Activated CD4-positive, alpha-beta memory T cell treated with anti-CD3 and anti-CD28 coated beads for 36 hours (primary cell): ENCODE results near the gene ACAP3. TPM values are rescaled to one million over a fixed set of nuclear protein-coding genes. Genes with fewer than 3 reads are reported as not detected.
A peak's percentile ranks its signal among the peaks of the same experiment; 100 is the strongest.
"Not testable (repeated sequence)": the region's sequence is repeated elsewhere in the genome, so short reads cannot be mapped to it uniquely, and the experiment has no call there.

ENCODE experiments used
- CTCF ChIA-PET: fragments of 350-600 bp; sonication (Branson Sonifier 250); formaldehyde crosslinking; loops from one replicate; lab custom pipeline; 2021; ENCODE audit warnings: antibody characterized with exemption, inconsistent platforms; lab: Charles Lee
- POLR2A ChIA-PET: fragments of 350-600 bp; sonication (Branson Sonifier 250); formaldehyde crosslinking; loops from one replicate; lab custom pipeline; 2021; ENCODE audit warnings: antibody characterized with exemption; lab: Charles Lee
- DNase-seq: peaks from one replicate; pipeline ENCODE4 v3.0.0-alpha.2; 2020
- H3K27ac Mint-ChIP-seq: one replicate; pipeline ENCODE4 v1.8.0; 2021; ENCODE audit warnings: mixed read lengths
- H3K27me3 Mint-ChIP-seq: one replicate; pipeline ENCODE4 v1.8.0; 2021; ENCODE audit warnings: mixed read lengths
- H3K36me3 Mint-ChIP-seq: one replicate; pipeline ENCODE4 v1.8.0; 2021; ENCODE audit warnings: mixed read lengths
- H3K4me1 Mint-ChIP-seq: one replicate; pipeline ENCODE4 v1.8.0; 2021; ENCODE audit warnings: low read depth, mixed read lengths
- H3K4me3 Mint-ChIP-seq: one replicate; pipeline ENCODE4 v1.8.0; 2021; ENCODE audit warnings: mild to moderate bottlenecking, mixed read lengths
- H3K9me3 Mint-ChIP-seq: one replicate; pipeline ENCODE4 v1.8.0; 2021; ENCODE audit warnings: mixed read lengths
- intact Hi-C: fragments of 100-400 bp; cut with micrococcal nuclease; formaldehyde crosslinking; loops from one replicate; pipeline ENCODE4 v1.15.1; 2023
- total RNA-seq, 2 experiments: library from RNA; stranded (reverse); gene quantifications; one replicate each; pipeline ENCODE4 v1.2.3, GENCODE V29; 2021

ACAP3 gene
- total RNA-seq, 2 experiments from 2014 or later: 31.8 to 32.0 TPM

- H3K36me3 Mint-ChIP-seq: peaks cover 39% of the 10 kb centered on the region
Observed at GRCh38 chr1:1259119-1259488, 48.6 kb downstream of the ACAP3 start.

GRCh38 chr1:1256956-1257871 is 50.5 kb downstream of the ACAP3 start:
- Mint-ChIP-seq H3K4me3 (no peak overlapping the region), H3K27me3 (no peaks in the 10 kb centered on the region), H3K36me3 (peaks cover 30% of the 10 kb centered on the region), H3K4me1 (peaks cover 8% of the 10 kb centered on the region), H3K9me3 (no peaks in the 10 kb centered on the region), H3K27ac (no peak overlapping the region)
- DNase-seq: no peak
- ChIA-PET POLR2A (no interaction called here), CTCF (interaction anchor here (0.9 kb wide), 1 partner anchor 134 kb away, joined by 3 read pairs; no protein-coding TSS in a partner anchor)
- intact Hi-C loops: no loop called here

More at GRCh38 chr1:1259119-1259488, 48.6 kb downstream of the ACAP3 start:
- ChIA-PET POLR2A (no interaction called here), CTCF (no interaction called here)
- Mint-ChIP-seq H3K4me1 (peaks cover 8% of the 10 kb centered on the region), H3K9me3 (no peaks in the 10 kb centered on the region), H3K27ac (no peak overlapping the region), H3K4me3 (no peak overlapping the region), H3K27me3 (no peaks in the 10 kb centered on the region)
- no peak for DNase-seq
- intact Hi-C loops: no loop called here

GRCh38 chr1:1255611-1256010 is 52.1 kb downstream of the ACAP3 start:
- H3K4me1 Mint-ChIP-seq: peaks cover 10% of the 10 kb centered on the region
- ChIA-PET POLR2A (no interaction called here), CTCF (no interaction called here)
- H3K27me3 Mint-ChIP-seq: no peaks in the 10 kb centered on the region
- no peak overlapping the region for H3K4me3 Mint-ChIP-seq
- H3K9me3 Mint-ChIP-seq: no peaks in the 10 kb centered on the region
- no peak overlapping the region for H3K27ac Mint-ChIP-seq
- intact Hi-C loops: no loop called here
- peaks cover 23% of the 10 kb centered on the region for H3K36me3 Mint-ChIP-seq
- DNase-seq: no peak

GRCh38 chr1:1255078-1255477 is 52.7 kb downstream of the ACAP3 start:
- Mint-ChIP-seq H3K27ac (no peak overlapping the region), H3K4me1 (peaks cover 14% of the 10 kb centered on the region), H3K4me3 (no peak overlapping the region), H3K36me3 (peaks cover 22% of the 10 kb centered on the region), H3K27me3 (no peaks in the 10 kb centered on the region), H3K9me3 (no peaks in the 10 kb centered on the region)
- ChIA-PET CTCF (no interaction called here), POLR2A (no interaction called here)
- intact Hi-C loops: no loop called here
- DNase-seq: no peak

- POLR2A ChIA-PET: no interaction called here
- intact Hi-C loops: loop anchor here (5.0 kb wide), 1 partner anchor 137 kb away; the partner anchor contains the start of gene C1orf159
- CTCF ChIA-PET: no interaction called here
- H3K27ac Mint-ChIP-seq: no peak overlapping the region
- no peaks in the 10 kb centered on the region for H3K9me3 Mint-ChIP-seq
- H3K36me3 Mint-ChIP-seq: peaks cover 17% of the 10 kb centered on the region
- peaks cover 18% of the 10 kb centered on the region for H3K4me1 Mint-ChIP-seq
- H3K4me3 Mint-ChIP-seq: no peak overlapping the region
- H3K27me3 Mint-ChIP-seq: no peaks in the 10 kb centered on the region
- no peak for DNase-seq
Observed at GRCh38 chr1:1254667-1254998, 53.1 kb downstream of the ACAP3 start.

GRCh38 chr1:1253972-1254666 is 53.6 kb downstream of the ACAP3 start:
- intact Hi-C loops: loop anchor here (5.0 kb wide), 1 partner anchor 137 kb away; the partner anchor contains the start of gene C1orf159

GRCh38 chr1:1253314-1253713 is 54.4 kb downstream of the ACAP3 start:
- intact Hi-C loops: loop anchor here (5.0 kb wide), 1 partner anchor 136 kb away; the partner anchor contains the start of gene C1orf159
- Mint-ChIP-seq H3K4me3 (no peak overlapping the region), H3K36me3 (peaks cover 9% of the 10 kb centered on the region), H3K4me1 (peaks cover 19% of the 10 kb centered on the region), H3K9me3 (no peaks in the 10 kb centered on the region), H3K27ac (no peak overlapping the region), H3K27me3 (no peaks in the 10 kb centered on the region)
- CTCF ChIA-PET: no interaction called here
- POLR2A ChIA-PET: no interaction called here
- DNase-seq: no peak

More at GRCh38 chr1:1253972-1254666, 53.6 kb downstream of the ACAP3 start:
- Mint-ChIP-seq H3K27me3 (no peaks in the 10 kb centered on the region), H3K4me3 (no peak overlapping the region), H3K4me1 (peaks cover 19% of the 10 kb centered on the region), H3K27ac (no peak overlapping the region), H3K9me3 (no peaks in the 10 kb centered on the region), H3K36me3 (peaks cover 13% of the 10 kb centered on the region)
- ChIA-PET CTCF (no interaction called here), POLR2A (no interaction called here)
- DNase-seq: no peak

- Mint-ChIP-seq H3K4me1 (peaks cover 16% of the 10 kb centered on the region), H3K36me3 (no peaks in the 10 kb centered on the region), H3K9me3 (no peaks in the 10 kb centered on the region), H3K27ac (peak overlapping the region; percentile 90), H3K4me3 (peak overlapping the region; percentile 36), H3K27me3 (no peaks in the 10 kb centered on the region)
- ChIA-PET CTCF (interaction anchor here (0.7 to 1.9 kb wide), 14 partner anchors 19 to 304 kb away, joined by 3 to 43 read pairs (median 4); partner anchors contain the start of genes B3GALT6 and SDF4), POLR2A (interaction anchor here (0.7 to 1.6 kb wide), 3 partner anchors 11 to 128 kb away, joined by 3 to 6 read pairs (median 3); no protein-coding TSS in a partner anchor)
- intact Hi-C loops: loop anchor here (5.0 kb wide), 1 partner anchor 134 kb away; the partner anchor contains the start of gene C1orf159
- DNase-seq: peak; percentile 88
Observed at GRCh38 chr1:1250786-1251284, 56.9 kb downstream of the ACAP3 start.

GRCh38 chr1:1248009-1248913 is 59.5 kb downstream of the ACAP3 start:
- H3K9me3 Mint-ChIP-seq, H3K4me3 Mint-ChIP-seq, H3K27ac Mint-ChIP-seq: not testable (repeated sequence)

GRCh38 chr1:1247341-1247913 is 60.3 kb downstream of the ACAP3 start:
- CTCF ChIA-PET: interaction anchor here (1.8 kb wide), 1 partner anchor 125 kb away, joined by 7 read pairs; no protein-coding TSS in a partner anchor
- intact Hi-C loops: no loop called here
- no peaks in the 10 kb centered on the region for H3K27me3 Mint-ChIP-seq
- H3K4me1 Mint-ChIP-seq: peaks cover 16% of the 10 kb centered on the region
- no peaks in the 10 kb centered on the region for H3K9me3 Mint-ChIP-seq
- DNase-seq: no peak
- no peaks in the 10 kb centered on the region for H3K36me3 Mint-ChIP-seq
- no peak overlapping the region for H3K27ac Mint-ChIP-seq
- H3K4me3 Mint-ChIP-seq: no peak overlapping the region
- POLR2A ChIA-PET: no interaction called here

More at GRCh38 chr1:1248009-1248913, 59.5 kb downstream of the ACAP3 start:
- H3K27me3 Mint-ChIP-seq, intact Hi-C loops, DNase-seq, POLR2A ChIA-PET, H3K36me3 Mint-ChIP-seq: not testable (repeated sequence)
- CTCF ChIA-PET: interaction anchor here (1.8 kb wide), 1 partner anchor 126 kb away, joined by 7 read pairs; no protein-coding TSS in a partner anchor
- peaks cover 16% of the 10 kb centered on the region for H3K4me1 Mint-ChIP-seq
